Inferior parietal cortex (tissue), 1 donor: ENCODE data around the gene RORC.
"Not testable (repeated sequence)": the region's sequence is repeated elsewhere in the genome, so short reads cannot be mapped to it uniquely, and the experiment has no call there.

ENCODE experiments used
- DNase-seq: peaks from one replicate; pipeline ENCODE4 v3.0.0-alpha.2; 2016; ENCODE audit errors: extremely low spot score

The RORC gene

GRCh38 chr1:151831605-151832004 is at the start of gene RORC:
RORC (minus strand) TSS chr1:151831802; CDS start chr1:151831764, 38 bp downstream.
- DNase-seq: no peak

- DNase-seq: no peak
Measured at GRCh38 chr1:151875419-151876097, 44.0 kb upstream of the RORC start.

GRCh38 chr1:151872776-151873175 is 41.2 kb upstream of the RORC start:
- not testable (repeated sequence) for DNase-seq

GRCh38 chr1:151871284-151872030 is 39.9 kb upstream of the RORC start:
- no peak for DNase-seq

- peak; percentile 27 for DNase-seq
Measured at GRCh38 chr1:151868486-151868885, 36.9 kb upstream of the RORC start.

GRCh38 chr1:151867765-151868411 is 36.3 kb upstream of the RORC start:
- DNase-seq: no peak

- DNase-seq: no peak
Measured at GRCh38 chr1:151867321-151867720, 35.7 kb upstream of the RORC start.

GRCh38 chr1:151864411-151864810 is 32.8 kb upstream of the RORC start:
- no peak for DNase-seq

GRCh38 chr1:151862604-151863003 is 31.0 kb upstream of the RORC start:
- no peak for DNase-seq

GRCh38 chr1:151860504-151861187 is 29.0 kb upstream of the RORC start:
- no peak for DNase-seq

- no peak for DNase-seq
Measured at GRCh38 chr1:151859891-151860293, 28.3 kb upstream of the RORC start.

- no peak for DNase-seq
Measured at GRCh38 chr1:151858886-151859665, 27.5 kb upstream of the RORC start.

- DNase-seq: no peak
Measured at GRCh38 chr1:151858030-151858746, 26.6 kb upstream of the RORC start.

- DNase-seq: no peak
Measured at GRCh38 chr1:151855933-151856332, 24.3 kb upstream of the RORC start.

GRCh38 chr1:151855516-151855915 is 23.9 kb upstream of the RORC start:
- not testable (repeated sequence) for DNase-seq

GRCh38 chr1:151854658-151855057 is 23.1 kb upstream of the RORC start:
- DNase-seq: no peak

GRCh38 chr1:151853411-151853943 is 21.9 kb upstream of the RORC start, which contains the start of gene THEM5:
THEM5 (minus strand) TSS chr1:151853712; CDS start chr1:151853565, 147 bp downstream.
- no peak for DNase-seq

GRCh38 chr1:151852733-151853132 is 21.1 kb upstream of the RORC start:
- DNase-seq: no peak

GRCh38 chr1:151851886-151852285 is 20.3 kb upstream of the RORC start:
- no peak for DNase-seq

GRCh38 chr1:151849871-151850270 is 18.3 kb upstream of the RORC start:
- DNase-seq: no peak
